SU-DHL-6 (cell line): ENCODE measurements around the gene NCEH1.

Source experiments
- H2AFZ ChIP-seq: fragments of 200-600 bp; sonication (generic); 2 replicates; pipeline ENCODE4 v1.6.1; 2014; ENCODE audit warnings: low read depth, mild to moderate bottlenecking, moderate library complexity, mixed read lengths, antibody characterized with exemption, low read length; ENCODE audit not compliant: severe bottlenecking
- H3F3A ChIP-seq: fragments of 200-600 bp; shearing (Covaris generic); 2 replicates; pipeline ENCODE4 v1.6.0; 2016; ENCODE audit warnings: antibody characterized with exemption, mild to moderate bottlenecking; ENCODE audit not compliant: insufficient read depth
- H3K27ac ChIP-seq: fragments of 200-600 bp; sonication (generic); 2 replicates; pipeline ENCODE4 v1.5.1; 2016; ENCODE audit warnings: low read depth, mild to moderate bottlenecking, low read length, moderate library complexity, mixed read lengths
- H3K27me3 ChIP-seq: fragments of 200-600 bp; sonication (generic), shearing (Covaris generic); 2 replicates; pipeline ENCODE4 v1.6.0; 2014; ENCODE audit warnings: mild to moderate bottlenecking, low read length
- H3K36me3 ChIP-seq: fragments of 200-600 bp; sonication (generic); 2 replicates; pipeline ENCODE4 v1.6.1; 2014; ENCODE audit warnings: mild to moderate bottlenecking, low read length, mixed read lengths
- H3K4me2 ChIP-seq: fragments of 300-600, 200-600 bp; shearing (Covaris generic), sonication (generic); 2 replicates; pipeline ENCODE4 v1.6.0; 2014; ENCODE audit warnings: low read length, low read depth, mild to moderate bottlenecking; ENCODE audit not compliant: poor library complexity, severe bottlenecking
- H3K4me3 ChIP-seq: fragments of 200-600 bp; sonication (generic); 2 replicates; pipeline ENCODE4 v1.5.1; 2014; ENCODE audit warnings: antibody characterized with exemption, low read length, mild to moderate bottlenecking, mixed read lengths; ENCODE audit not compliant: insufficient read depth, poor library complexity, severe bottlenecking
- H3K79me2 ChIP-seq: fragments of 200-600 bp; sonication (generic); 2 replicates; pipeline ENCODE4 v1.6.1; 2014; ENCODE audit warnings: mild to moderate bottlenecking, low read length, moderate library complexity; ENCODE audit not compliant: insufficient read depth
- H3K9ac ChIP-seq: fragments of 200-600 bp; sonication (generic); 2 replicates; pipeline ENCODE4 v1.7.0; 2014; ENCODE audit warnings: mild to moderate bottlenecking, low read length
- H3K9me2 ChIP-seq: fragments of 200-600 bp; sonication (generic); replicated peaks from 2 replicates; pipeline ENCODE4 v1.6.1; 2014; ENCODE audit warnings: low read length; ENCODE audit not compliant: insufficient read depth
- H3K9me3 ChIP-seq: fragments of 200-600 bp; sonication (generic); 2 replicates; pipeline ENCODE4 v1.6.1; 2014; ENCODE audit warnings: low read length, mixed read lengths; ENCODE audit not compliant: insufficient read depth
- H4K20me1 ChIP-seq: fragments of 200-600 bp; sonication (generic); 2 replicates; pipeline ENCODE4 v1.6.1; 2014; ENCODE audit warnings: low read depth, mild to moderate bottlenecking, antibody characterized with exemption, low read length, moderate library complexity, mixed read lengths
- CTCF ChIP-seq: fragments of 200-600 bp; sonication (generic); IDR thresholded peaks from one replicate; pipeline ENCODE4 v1.5.1; 2017; ENCODE audit warnings: antibody characterized with exemption, mild to moderate bottlenecking, low read length, moderate library complexity; ENCODE audit not compliant: insufficient read depth, poor library complexity, severe bottlenecking
- EZH2phosphoT487 ChIP-seq: fragments of 200-600 bp; sonication (generic), shearing (Covaris generic); conservative IDR thresholded peaks from 2 replicates; pipeline ENCODE4 v1.6.1; 2018; ENCODE audit warnings: mild to moderate bottlenecking, antibody characterized with exemption, low read length, moderate library complexity, mixed read lengths

Gene NCEH1

GRCh38 chr3:172630316-172630715, 80.6 kb downstream of the NCEH1 start:
- H3F3A ChIP-seq = no peaks in the 10 kb centered on the region
- no peak for TF ChIP-seq EZH2phosphoT487
- TF ChIP-seq CTCF = no peak
- no peaks in the 10 kb centered on the region for H4K20me1 ChIP-seq
- no peaks in the 10 kb centered on the region for H3K79me2 ChIP-seq
- H3K27ac ChIP-seq = no peak overlapping the region
- H3K36me3 ChIP-seq = no peaks in the 10 kb centered on the region
- no peaks in the 10 kb centered on the region for H3K9me2 ChIP-seq
- no peak overlapping the region for H3K4me2 ChIP-seq
- no peak overlapping the region for H2AFZ ChIP-seq
- no peaks in the 10 kb centered on the region for H3K27me3 ChIP-seq
- no peak overlapping the region for H3K4me3 ChIP-seq
- H3K9ac ChIP-seq = no peak overlapping the region
- no peaks in the 10 kb centered on the region for H3K9me3 ChIP-seq

- H3K36me3 ChIP-seq = no peaks in the 10 kb centered on the region
- no peaks in the 10 kb centered on the region for H3K9me3 ChIP-seq
- TF ChIP-seq EZH2phosphoT487 (no peak), CTCF (no peak)
- no peak overlapping the region for H3K4me3 ChIP-seq
- no peaks in the 10 kb centered on the region for H3K27me3 ChIP-seq
- no peak overlapping the region for H2AFZ ChIP-seq
- no peaks in the 10 kb centered on the region for H3K79me2 ChIP-seq
- no peak overlapping the region for H3K27ac ChIP-seq
- H3F3A ChIP-seq = no peaks in the 10 kb centered on the region
- no peaks in the 10 kb centered on the region for H4K20me1 ChIP-seq
- no peaks in the 10 kb centered on the region for H3K9me2 ChIP-seq
- H3K9ac ChIP-seq = no peak overlapping the region
- no peak overlapping the region for H3K4me2 ChIP-seq
Observed at GRCh38 chr3:172629470-172629869, 81.4 kb downstream of the NCEH1 start.

- Histone ChIP-seq H3K4me3 (no peak overlapping the region), H3K9ac (no peak overlapping the region), H3K27ac (no peak overlapping the region), H3K36me3 (no peaks in the 10 kb centered on the region), H3K27me3 (no peaks in the 10 kb centered on the region), H4K20me1 (no peaks in the 10 kb centered on the region), H3K9me2 (no peaks in the 10 kb centered on the region), H3K9me3 (no peaks in the 10 kb centered on the region), H3F3A (no peaks in the 10 kb centered on the region), H3K4me2 (no peak overlapping the region), H2AFZ (no peak overlapping the region), H3K79me2 (no peaks in the 10 kb centered on the region)
- no peak for TF ChIP-seq CTCF
- no peak for TF ChIP-seq EZH2phosphoT487
Observed at GRCh38 chr3:172627057-172627809, 83.6 kb downstream of the NCEH1 start.
